Keratinocyte (primary cell): ENCODE measurements around the gene HDAC8.

ENCODE experiments used
- CTCF ChIP-seq, 3 experiments: IDR thresholded peaks in 1 of 3; conservative IDR thresholded peaks in 1 of 3; optimal IDR thresholded peaks in 1 of 3; 2 replicates in 2 of 3; 3 replicates in 1 of 3; pipeline versions ENCODE3 to v1.5.1; 2011; ENCODE audit warnings: low read length in 3 of 3, mild to moderate bottlenecking in 3 of 3, moderate library complexity in 2 of 3, control low read depth in 1 of 3, inconsistent platforms in 1 of 3; ENCODE audit not compliant: insufficient read depth in 2 of 3; ENCODE audit errors: extremely low read depth in 1 of 3
- EZH2 ChIP-seq: IDR thresholded peaks from one replicate; pipeline ENCODE4 v1.6.1; 2012; ENCODE audit warnings: inconsistent platforms, mild to moderate bottlenecking, low read length, moderate library complexity

GRCh38 chrX:72460715-72461114 lies 111.9 kb downstream of the HDAC8 start:
- TF ChIP-seq CTCF (optimal IDR thresholded peaks at IDR 0.05 in 1 of 3, IDR thresholded peaks at IDR 0.05 in 1 of 3, conservative IDR thresholded peaks at IDR 0.05 in 1 of 3; ENCODE audit: extremely low read depth in 1 of 3, insufficient read depth in 2 of 3, low read length in 3 of 3) (no peak), EZH2 (no peak)
